ENCODE data around the gene PAMR1.

DNA sequence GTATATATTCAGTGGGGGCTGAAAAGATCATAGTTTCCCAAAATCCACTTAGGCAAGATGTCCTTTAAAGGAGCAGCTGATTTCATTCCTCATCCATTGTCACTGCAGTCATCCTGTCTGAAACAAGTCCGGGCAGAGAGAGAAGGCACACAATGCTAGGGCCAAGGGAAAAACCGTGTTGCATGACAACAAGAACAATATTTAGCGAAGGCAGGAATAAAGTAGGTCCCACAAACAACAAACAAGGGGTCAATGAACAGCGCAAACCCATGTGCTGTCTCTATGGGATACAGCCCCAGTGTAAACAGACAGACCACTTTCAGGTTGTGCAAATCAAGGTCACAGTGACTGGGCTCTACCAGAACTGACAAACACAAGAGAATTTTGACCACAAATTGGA lies 9.0 kb downstream of the PAMR1 start:
- TF ChIP-seq, protein P1, sequence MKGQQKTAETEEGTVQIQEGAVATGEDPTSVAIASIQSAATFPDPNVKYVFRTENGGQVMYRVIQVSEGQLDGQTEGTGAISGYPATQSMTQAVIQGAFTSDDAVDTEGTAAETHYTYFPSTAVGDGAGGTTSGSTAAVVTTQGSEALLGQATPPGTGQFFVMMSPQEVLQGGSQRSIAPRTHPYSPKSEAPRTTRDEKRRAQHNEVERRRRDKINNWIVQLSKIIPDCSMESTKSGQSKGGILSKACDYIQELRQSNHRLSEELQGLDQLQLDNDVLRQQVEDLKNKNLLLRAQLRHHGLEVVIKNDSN (CRISPR knock-in tag; IDR thresholded peaks at IDR 0.05): no peak
- TF ChIP-seq SRF (CRISPR knock-in tag; IDR thresholded peaks at IDR 0.05): no peak
- TF ChIP-seq, protein P2, sequence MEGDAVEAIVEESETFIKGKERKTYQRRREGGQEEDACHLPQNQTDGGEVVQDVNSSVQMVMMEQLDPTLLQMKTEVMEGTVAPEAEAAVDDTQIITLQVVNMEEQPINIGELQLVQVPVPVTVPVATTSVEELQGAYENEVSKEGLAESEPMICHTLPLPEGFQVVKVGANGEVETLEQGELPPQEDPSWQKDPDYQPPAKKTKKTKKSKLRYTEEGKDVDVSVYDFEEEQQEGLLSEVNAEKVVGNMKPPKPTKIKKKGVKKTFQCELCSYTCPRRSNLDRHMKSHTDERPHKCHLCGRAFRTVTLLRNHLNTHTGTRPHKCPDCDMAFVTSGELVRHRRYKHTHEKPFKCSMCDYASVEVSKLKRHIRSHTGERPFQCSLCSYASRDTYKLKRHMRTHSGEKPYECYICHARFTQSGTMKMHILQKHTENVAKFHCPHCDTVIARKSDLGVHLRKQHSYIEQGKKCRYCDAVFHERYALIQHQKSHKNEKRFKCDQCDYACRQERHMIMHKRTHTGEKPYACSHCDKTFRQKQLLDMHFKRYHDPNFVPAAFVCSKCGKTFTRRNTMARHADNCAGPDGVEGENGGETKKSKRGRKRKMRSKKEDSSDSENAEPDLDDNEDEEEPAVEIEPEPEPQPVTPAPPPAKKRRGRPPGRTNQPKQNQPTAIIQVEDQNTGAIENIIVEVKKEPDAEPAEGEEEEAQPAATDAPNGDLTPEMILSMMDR (IDR thresholded peaks at IDR 0.05 in 2 of 3, conservative IDR thresholded peaks at IDR 0.05 in 1 of 3; ENCODE audit: insufficient read depth in 2 of 3, low read depth in 1 of 3, low read length in 3 of 3): no peak
- no peak for TF ChIP-seq RAD51 (IDR thresholded peaks at IDR 0.05; ENCODE audit: borderline replicate concordance, low read depth)
- no peak for TF ChIP-seq HDAC2 (IDR thresholded peaks at IDR 0.05)
- no peak for TF ChIP-seq GATA2 (CRISPR knock-in tag; IDR thresholded peaks at IDR 0.05)
- TF ChIP-seq CHD2 (IDR thresholded peaks at IDR 0.05; ENCODE audit: low read depth, low read length): no peak
- TF ChIP-seq ZBTB1 (CRISPR knock-in tag; IDR thresholded peaks at IDR 0.05; ENCODE audit: borderline replicate concordance, low read depth): no peak
- no peak for TF ChIP-seq SIN3A (IDR thresholded peaks at IDR 0.05; ENCODE audit: borderline replicate concordance in 2 of 2, control insufficient read depth in 1 of 2, low read depth in 2 of 2, low read length in 2 of 2)
- TF ChIP-seq RAD21 (CRISPR knock-in tag; conservative IDR thresholded peaks at IDR 0.05 in 1 of 2, IDR thresholded peaks at IDR 0.05 in 1 of 2): no peak
- TF ChIP-seq POLR2A (conservative IDR thresholded peaks at IDR 0.05): no peak

Data from K562 (cell line).